Testis (tissue), 2 donors: ENCODE data around the gene BHLHE41.

ENCODE experiments used
- POLR2A ChIP-seq: fragments of 450-650 bp; IDR thresholded peaks from one replicate; pipeline ENCODE4 v1.6.1; 2017; ENCODE audit warnings: antibody characterized with exemption, mild to moderate bottlenecking, moderate library complexity
- TF ChIP-seq, protein P1 (sequence below), 3 experiments: fragments of 450-650 bp in 2 of 3; fragments of 200-600 bp in 1 of 3; sonication (generic) in 1 of 3; IDR thresholded peaks; one replicate each; pipeline ENCODE4 v1.5.1; 2016 to 2019; ENCODE audit warnings: antibody characterized with exemption in 3 of 3, mild to moderate bottlenecking in 2 of 3, moderate library complexity in 1 of 3

DNA sequence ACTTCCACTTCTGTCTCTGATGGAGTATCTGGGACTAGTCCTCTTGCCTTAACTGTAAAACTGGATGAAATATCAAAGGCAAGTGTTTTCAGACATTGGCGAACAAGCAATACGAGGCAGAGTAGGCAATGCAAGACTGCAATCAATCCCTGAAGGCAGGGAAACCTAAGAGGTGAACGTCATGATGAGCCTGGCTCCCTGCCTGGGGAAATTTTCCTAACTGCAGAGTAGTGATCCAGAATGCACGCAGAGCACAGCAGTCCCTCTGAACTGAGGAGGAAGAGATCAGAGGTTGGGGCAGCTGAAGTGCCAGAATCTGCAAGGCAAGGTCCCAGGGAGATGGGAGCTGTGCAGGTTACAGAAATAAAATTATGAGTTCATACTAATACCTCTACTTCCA lies 18.5 kb downstream of the BHLHE41 start:
- TF ChIP-seq, protein P1, sequence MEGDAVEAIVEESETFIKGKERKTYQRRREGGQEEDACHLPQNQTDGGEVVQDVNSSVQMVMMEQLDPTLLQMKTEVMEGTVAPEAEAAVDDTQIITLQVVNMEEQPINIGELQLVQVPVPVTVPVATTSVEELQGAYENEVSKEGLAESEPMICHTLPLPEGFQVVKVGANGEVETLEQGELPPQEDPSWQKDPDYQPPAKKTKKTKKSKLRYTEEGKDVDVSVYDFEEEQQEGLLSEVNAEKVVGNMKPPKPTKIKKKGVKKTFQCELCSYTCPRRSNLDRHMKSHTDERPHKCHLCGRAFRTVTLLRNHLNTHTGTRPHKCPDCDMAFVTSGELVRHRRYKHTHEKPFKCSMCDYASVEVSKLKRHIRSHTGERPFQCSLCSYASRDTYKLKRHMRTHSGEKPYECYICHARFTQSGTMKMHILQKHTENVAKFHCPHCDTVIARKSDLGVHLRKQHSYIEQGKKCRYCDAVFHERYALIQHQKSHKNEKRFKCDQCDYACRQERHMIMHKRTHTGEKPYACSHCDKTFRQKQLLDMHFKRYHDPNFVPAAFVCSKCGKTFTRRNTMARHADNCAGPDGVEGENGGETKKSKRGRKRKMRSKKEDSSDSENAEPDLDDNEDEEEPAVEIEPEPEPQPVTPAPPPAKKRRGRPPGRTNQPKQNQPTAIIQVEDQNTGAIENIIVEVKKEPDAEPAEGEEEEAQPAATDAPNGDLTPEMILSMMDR (IDR thresholded peaks at IDR 0.05) = no peak
- no peak for TF ChIP-seq POLR2A
